Measurements from ENCODE around the gene FOXO6. TPM values are rescaled to one million over a fixed set of nuclear protein-coding genes. Genes with fewer than 3 reads are reported as not detected.

The FOXO6 gene
- total and polyA plus RNA-seq, 9 of the 15 experiments (the other 6 are each of a cell fraction or from before 2014, with no cell fraction given), result 0.04 to 0.31 (median 0.12) TPM; not detected in 5

DNA sequence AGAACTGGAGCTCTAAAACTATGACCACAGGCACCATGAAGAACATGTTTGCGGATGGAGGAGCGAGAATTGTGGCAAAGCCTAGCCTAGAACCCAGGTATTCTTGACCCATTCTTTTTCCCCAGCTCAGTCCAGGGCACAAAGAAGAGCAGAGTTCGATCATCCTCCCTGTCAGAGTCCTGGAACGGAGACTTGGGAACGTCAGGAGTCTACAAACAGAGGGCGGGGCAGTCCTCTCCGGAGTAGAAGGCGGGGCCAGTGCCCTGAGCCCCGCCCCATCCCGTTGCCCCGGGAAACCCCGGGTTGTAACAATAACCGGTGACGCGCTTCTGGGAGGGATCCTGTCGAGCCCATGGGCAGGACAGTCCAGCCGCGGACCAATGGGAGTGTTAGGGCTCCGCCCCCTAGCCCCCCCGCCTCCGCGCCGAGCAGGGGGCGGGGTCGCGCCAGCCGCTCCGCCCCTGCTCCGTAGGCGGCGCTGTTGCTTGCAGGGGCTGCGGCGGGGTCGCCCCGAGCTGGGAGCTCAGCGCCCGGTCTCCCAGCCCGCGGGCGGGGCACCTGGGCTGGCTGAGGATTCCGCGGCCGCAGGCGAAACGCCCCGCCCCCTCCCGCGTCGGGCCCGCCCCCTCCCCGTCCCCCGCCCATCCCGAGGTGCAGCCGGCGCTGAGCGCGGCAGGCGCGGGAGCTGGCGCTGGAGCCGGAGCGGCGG, at the start of gene FOXO6 (continued):
- TF ChIP-seq ZNF431 (CRISPR knock-in tag; IDR thresholded peaks at IDR 0.05), result no peak
- no peak for TF ChIP-seq TCF7L2 (IDR thresholded peaks at IDR 0.05; ENCODE audit: low read depth, low read length)
- no peak for TF ChIP-seq ZC3H8 (IDR thresholded peaks at IDR 0.05)
- TF ChIP-seq, protein P1, sequence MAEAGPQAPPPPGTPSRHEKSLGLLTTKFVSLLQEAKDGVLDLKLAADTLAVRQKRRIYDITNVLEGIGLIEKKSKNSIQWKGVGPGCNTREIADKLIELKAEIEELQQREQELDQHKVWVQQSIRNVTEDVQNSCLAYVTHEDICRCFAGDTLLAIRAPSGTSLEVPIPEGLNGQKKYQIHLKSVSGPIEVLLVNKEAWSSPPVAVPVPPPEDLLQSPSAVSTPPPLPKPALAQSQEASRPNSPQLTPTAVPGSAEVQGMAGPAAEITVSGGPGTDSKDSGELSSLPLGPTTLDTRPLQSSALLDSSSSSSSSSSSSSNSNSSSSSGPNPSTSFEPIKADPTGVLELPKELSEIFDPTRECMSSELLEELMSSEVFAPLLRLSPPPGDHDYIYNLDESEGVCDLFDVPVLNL (CRISPR knock-in tag; IDR thresholded peaks at IDR 0.05; ENCODE audit: low read depth), result no peak; the same call in 1 of the 2 replicates
- no peak for TF ChIP-seq ETV1 (tag; conservative IDR thresholded peaks at IDR 0.05; ENCODE audit: low read depth)
- no peak for TF ChIP-seq BCOR (IDR thresholded peaks at IDR 0.05)
- no peak for TF ChIP-seq SMARCC2 (IDR thresholded peaks at IDR 0.05; ENCODE audit: low read depth)
- TF ChIP-seq SRSF7 (optimal IDR thresholded peaks at IDR 0.05; ENCODE audit: low read depth, low read length), result no peak
- no peak for TF ChIP-seq MAFF (IDR thresholded peaks at IDR 0.05; ENCODE audit: low read length)
- TF ChIP-seq E2F3 (CRISPR knock-in tag; IDR thresholded peaks at IDR 0.05), result no peak
- TF ChIP-seq ZC3H4 (CRISPR knock-in tag; IDR thresholded peaks at IDR 0.05; ENCODE audit: borderline replicate concordance), result no peak
- TF ChIP-seq RFX5 (IDR thresholded peaks at IDR 0.05; ENCODE audit: low read depth, low read length), result no peak
- TF ChIP-seq ZNF347 (CRISPR knock-in tag; IDR thresholded peaks at IDR 0.05; ENCODE audit: low read depth), result no peak
- no peak for TF ChIP-seq KLF16 (IDR thresholded peaks at IDR 0.05)
- TF ChIP-seq ZNF41 (CRISPR knock-in tag; conservative IDR thresholded peaks at IDR 0.05), result no peak
- TF ChIP-seq, protein P2, sequence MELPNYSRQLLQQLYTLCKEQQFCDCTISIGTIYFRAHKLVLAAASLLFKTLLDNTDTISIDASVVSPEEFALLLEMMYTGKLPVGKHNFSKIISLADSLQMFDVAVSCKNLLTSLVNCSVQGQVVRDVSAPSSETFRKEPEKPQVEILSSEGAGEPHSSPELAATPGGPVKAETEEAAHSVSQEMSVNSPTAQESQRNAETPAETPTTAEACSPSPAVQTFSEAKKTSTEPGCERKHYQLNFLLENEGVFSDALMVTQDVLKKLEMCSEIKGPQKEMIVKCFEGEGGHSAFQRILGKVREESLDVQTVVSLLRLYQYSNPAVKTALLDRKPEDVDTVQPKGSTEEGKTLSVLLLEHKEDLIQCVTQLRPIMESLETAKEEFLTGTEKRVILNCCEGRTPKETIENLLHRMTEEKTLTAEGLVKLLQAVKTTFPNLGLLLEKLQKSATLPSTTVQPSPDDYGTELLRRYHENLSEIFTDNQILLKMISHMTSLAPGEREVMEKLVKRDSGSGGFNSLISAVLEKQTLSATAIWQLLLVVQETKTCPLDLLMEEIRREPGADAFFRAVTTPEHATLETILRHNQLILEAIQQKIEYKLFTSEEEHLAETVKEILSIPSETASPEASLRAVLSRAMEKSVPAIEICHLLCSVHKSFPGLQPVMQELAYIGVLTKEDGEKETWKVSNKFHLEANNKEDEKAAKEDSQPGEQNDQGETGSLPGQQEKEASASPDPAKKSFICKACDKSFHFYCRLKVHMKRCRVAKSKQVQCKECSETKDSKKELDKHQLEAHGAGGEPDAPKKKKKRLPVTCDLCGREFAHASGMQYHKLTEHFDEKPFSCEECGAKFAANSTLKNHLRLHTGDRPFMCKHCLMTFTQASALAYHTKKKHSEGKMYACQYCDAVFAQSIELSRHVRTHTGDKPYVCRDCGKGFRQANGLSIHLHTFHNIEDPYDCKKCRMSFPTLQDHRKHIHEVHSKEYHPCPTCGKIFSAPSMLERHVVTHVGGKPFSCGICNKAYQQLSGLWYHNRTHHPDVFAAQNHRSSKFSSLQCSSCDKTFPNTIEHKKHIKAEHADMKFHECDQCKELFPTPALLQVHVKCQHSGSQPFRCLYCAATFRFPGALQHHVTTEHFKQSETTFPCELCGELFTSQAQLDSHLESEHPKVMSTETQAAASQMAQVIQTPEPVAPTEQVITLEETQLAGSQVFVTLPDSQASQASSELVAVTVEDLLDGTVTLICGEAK (IDR thresholded peaks at IDR 0.05), result no peak
- TF ChIP-seq, protein P2 (CRISPR knock-in tag; IDR thresholded peaks at IDR 0.05), result no peak

Data from K562 (cell line).